Activated naive CD4-positive, alpha-beta T cell treated with anti-CD3 and anti-CD28 coated beads, Interleukin-2, amount 50 U/mL, for 72 hours (primary cell): ENCODE data around the gene PCDH9. TPM values are rescaled to one million over a fixed set of nuclear protein-coding genes. Genes with fewer than 3 reads are reported as not detected.

Experiments used
- ATAC-seq, 2 donors: fragments of 150-1000 bp; cut with Tn5 transposase; 2 replicates each; pipeline ENCODE4 v1.10.0; 2021; ENCODE audit warnings: mild to moderate bottlenecking in 2 of 2, moderate library complexity in 2 of 2
- DNase-seq, 2 donors: peaks; one replicate each; pipeline ENCODE4 v3.0.0; 2021 to 2022; ENCODE audit warnings: low spot score in 2 of 2
- H3K27ac Mint-ChIP-seq, 2 donors: one replicate each; pipeline ENCODE4 v1.8.0; 2022; ENCODE audit warnings: mild to moderate bottlenecking in 2 of 2, mixed read lengths in 2 of 2
- H3K36me3 Mint-ChIP-seq, 2 donors: one replicate each; pipeline ENCODE4 v1.8.0; 2022; ENCODE audit warnings: mixed read lengths in 2 of 2
- H3K9me3 Mint-ChIP-seq, 2 donors: one replicate each; pipeline ENCODE4 v1.8.0; 2022; ENCODE audit warnings: mixed read lengths in 2 of 2
- total RNA-seq, 2 donors: library from RNA; stranded (reverse); gene quantifications; one replicate each; pipeline ENCODE4 v1.2.3, GENCODE V29; 2022

PCDH9 gene
- total RNA-seq, 2 donors from 2014 or later, result 0.16 to 0.48 TPM

DNA sequence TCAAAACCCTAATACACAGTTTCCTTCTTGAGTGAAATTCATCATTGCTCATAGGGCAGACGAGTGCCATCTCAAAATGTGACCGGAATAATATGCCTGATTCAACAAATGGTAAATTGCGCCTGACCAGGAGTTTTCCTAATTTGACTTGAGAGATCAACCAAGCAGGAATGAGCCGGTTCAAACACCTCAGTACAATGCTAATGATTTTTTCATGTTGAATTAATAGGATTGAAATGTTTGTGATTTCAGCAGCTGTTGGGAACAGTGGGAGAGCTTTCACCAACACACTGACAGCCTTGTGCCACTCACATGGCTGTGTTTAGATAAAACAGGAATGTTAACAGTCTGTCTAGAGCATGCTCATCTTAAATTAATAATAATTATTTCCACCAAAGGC, 484.8 kb downstream of the PCDH9 start:
- Mint-ChIP-seq H3K27ac (no peak overlapping the region), H3K36me3 (peaks cover 5 to 6% of the 10 kb centered on the region in 2 donors), H3K9me3 (peaks cover 7 to 8% of the 10 kb centered on the region in 2 donors)
- DNase-seq (no peak), ATAC-seq (no peak)

DNA sequence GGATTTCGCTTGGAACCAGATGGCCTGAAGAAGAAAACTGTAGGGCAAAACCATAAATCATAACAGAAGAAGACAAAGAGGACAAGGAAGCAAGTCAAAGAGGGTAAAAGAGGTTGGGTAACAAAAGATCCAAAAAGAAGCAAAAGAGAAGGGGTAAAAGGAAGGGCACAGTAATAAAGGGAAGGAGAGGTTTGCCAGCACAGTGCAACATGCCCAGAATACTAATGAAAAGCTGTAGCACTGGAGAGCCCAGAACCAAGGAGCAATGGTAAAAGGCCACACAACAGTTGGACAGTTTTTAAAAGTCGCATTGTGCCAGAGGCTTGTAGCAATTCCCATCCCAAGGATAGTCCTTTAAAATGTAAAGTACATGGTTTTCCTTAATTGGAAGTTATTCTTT, 506.6 kb downstream of the PCDH9 start:
- no peak for ATAC-seq
- DNase-seq, result no peak
- Mint-ChIP-seq H3K27ac (no peak overlapping the region), H3K36me3 (no peaks in the 10 kb centered on the region), H3K9me3 (peaks cover 4 to 5% of the 10 kb centered on the region in 2 donors)

DNA sequence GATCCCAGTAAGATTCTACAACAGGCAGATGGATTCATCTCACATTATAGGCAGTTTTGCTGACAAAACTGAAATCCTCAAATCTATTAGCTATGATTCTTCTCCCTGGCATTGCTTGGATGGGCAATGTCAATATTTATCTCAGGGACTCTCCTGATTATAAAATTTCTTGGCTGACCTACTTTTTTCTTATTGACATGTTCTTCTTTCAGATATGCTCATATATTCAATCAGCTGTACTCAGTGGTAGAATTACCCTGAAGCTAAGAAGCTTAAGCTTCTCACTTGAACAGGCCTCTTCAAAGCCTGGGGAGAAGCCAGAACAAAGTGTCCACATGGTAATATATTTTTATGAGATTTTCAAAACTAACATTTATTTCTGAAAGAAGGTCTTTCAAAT, 513.6 kb downstream of the PCDH9 start:
- Mint-ChIP-seq H3K27ac (no peak overlapping the region), H3K9me3 (no peaks in the 10 kb centered on the region), H3K36me3 (no peaks in the 10 kb centered on the region)
- no peak for ATAC-seq
- DNase-seq, result no peak

DNA sequence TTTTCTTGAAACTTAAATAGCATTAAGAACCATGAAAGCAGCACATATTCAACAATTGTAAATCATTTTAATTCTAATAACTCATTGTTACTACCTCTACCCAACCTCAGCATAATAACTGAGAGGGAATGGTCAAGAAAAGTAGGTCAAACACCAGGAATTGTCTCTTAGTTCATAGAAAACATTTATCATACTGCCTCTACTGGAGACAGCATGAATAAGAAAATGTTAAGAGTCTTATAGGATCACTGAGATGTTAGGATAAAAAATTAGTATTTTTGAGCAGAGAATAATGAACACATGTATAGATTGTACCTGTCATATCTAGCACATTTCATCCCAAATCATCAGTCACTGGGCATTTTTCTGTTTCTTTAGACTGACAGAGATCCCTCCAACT, 515.3 kb downstream of the PCDH9 start:
- no peak for ATAC-seq
- no peak overlapping the region for H3K27ac Mint-ChIP-seq
- no peaks in the 10 kb centered on the region for H3K36me3 Mint-ChIP-seq
- no peak for DNase-seq
- no peaks in the 10 kb centered on the region for H3K9me3 Mint-ChIP-seq

DNA sequence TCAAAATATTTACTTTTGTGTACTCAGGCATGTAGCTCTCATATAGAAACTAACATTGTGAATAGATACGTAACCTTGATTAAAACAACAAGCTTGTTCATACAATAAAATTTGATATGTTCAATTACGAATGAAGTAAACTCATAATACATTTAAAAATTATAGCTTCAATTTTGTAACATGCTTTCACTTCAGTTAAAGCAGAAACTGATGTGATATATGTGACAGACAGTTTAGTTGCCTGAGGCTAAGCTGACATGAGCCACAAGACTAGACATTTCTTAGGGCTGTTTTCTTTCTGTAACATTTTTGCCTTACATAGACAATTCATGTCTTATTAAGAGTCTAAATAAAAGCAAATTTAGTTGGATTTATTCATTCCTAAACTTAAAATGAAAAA, 526.0 kb downstream of the PCDH9 start:
- H3K36me3 Mint-ChIP-seq, result no peaks in the 10 kb centered on the region
- ATAC-seq (no peak), DNase-seq (no peak)
- no peaks in the 10 kb centered on the region for H3K9me3 Mint-ChIP-seq
- H3K27ac Mint-ChIP-seq, result no peak overlapping the region

DNA sequence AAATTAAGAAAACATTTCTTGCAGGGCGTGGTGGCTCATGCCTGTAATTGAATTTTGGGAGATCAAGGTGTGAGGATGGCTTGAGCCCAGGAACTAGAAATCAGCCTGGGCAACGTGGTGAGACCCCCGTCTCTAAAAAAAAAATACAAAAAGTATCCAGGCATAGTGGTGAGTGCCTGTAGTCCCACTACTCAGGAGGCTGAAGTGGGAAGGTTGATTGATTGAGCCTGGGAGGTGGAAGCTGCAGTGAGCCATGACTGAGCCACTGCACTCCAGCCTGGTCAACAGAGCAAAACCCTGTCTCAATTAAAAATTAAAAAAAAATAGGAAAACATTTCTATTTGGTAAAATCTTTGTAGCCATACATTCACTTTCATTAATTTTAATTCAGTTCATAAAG, 526.5 kb downstream of the PCDH9 start:
- ATAC-seq, result no peak
- Mint-ChIP-seq H3K36me3 (no peaks in the 10 kb centered on the region), H3K9me3 (no peaks in the 10 kb centered on the region), H3K27ac (no peak overlapping the region)
- DNase-seq, result no peak

DNA sequence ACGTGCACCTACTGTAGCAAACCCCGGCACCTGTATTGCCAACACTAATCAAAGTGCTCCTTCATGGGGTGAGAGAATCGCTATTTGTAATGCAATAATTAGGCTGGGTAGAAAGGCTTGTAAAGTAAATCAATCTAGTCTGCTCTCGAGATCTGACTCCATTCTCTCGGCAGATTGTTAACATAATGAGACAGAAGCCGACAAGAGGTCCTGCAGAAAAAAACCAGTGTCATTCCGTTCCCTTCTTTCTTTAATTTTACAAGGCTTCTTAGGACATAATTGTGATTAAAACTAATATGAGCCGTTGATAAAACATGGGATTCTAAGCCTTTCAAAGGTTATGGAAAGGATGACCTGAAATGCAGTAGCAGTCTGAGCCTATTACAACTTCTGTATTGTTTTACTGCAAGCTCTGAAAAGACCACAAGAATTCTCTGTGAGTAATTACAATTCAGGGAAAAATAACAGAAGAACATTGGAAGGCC, 530.0 kb downstream of the PCDH9 start:
- Mint-ChIP-seq H3K36me3 (no peaks in the 10 kb centered on the region), H3K27ac (no peak overlapping the region), H3K9me3 (no peaks in the 10 kb centered on the region)
- DNase-seq (no peak), ATAC-seq (no peak)

DNA sequence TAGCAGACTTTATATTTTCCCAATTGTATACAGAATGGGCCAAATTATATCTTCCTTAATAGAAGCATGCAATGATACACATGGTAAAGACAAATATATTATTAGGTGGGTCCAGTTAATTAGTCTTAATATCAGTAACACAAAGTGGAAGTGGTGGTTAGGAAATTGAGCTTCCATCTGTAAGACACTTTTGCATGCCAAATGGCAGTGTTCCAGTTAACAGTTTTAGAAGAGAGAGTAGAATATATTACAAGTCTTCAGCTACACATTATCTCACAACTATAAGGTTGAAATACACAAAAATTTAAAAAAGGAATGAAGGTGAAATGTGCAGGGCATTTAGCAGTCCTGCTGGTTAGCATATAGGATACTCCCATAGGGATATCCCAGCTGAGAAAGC, 536.5 kb downstream of the PCDH9 start:
- no peak for DNase-seq
- Mint-ChIP-seq H3K27ac (no peak overlapping the region), H3K36me3 (no peaks in the 10 kb centered on the region), H3K9me3 (no peaks in the 10 kb centered on the region)
- no peak for ATAC-seq

DNA sequence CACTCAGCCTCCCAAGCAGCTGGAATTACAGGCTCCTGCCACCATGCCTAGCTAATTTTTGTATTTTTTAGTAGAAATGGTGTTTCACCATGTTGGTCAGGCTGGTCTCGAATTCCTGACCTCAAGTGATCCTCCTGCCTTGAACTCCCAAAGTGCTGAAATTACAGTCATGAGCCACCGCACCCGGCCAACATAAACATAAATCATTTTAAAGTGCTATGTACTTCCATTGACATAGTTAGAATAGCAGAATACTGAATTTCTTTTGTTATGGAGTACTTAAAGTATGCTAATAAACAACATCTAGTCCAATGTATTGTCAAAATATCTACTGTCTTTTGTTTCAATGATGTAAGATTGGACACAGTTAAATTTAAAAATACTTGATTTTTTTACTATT, 539.0 kb downstream of the PCDH9 start:
- peaks cover 0 to 6% of the 10 kb centered on the region in 2 donors for H3K9me3 Mint-ChIP-seq
- H3K36me3 Mint-ChIP-seq, result no peaks in the 10 kb centered on the region
- H3K27ac Mint-ChIP-seq, result no peak overlapping the region
- DNase-seq (no peak), ATAC-seq (no peak)

DNA sequence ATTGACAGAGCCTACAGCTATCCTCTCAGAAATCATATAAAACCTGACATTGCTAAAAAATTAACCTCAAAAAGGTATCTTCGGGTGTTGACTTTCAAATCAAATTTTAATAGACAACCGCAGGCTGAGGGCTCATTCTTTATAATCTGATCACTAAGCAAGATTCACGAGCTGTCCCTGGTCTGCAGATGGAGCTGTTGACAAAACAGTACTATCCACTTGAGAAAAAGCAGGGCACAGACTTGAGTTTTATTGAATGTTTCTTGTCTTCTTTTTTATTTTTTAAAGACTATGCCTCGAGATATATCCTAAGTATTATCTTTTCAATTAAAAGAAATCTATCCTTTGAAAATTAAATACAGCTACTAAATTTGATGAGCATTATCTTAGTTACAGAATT, 540.5 kb downstream of the PCDH9 start:
- Mint-ChIP-seq H3K27ac (no peak overlapping the region), H3K9me3 (peaks cover 3 to 14% of the 10 kb centered on the region in 2 donors), H3K36me3 (peaks cover 2 to 3% of the 10 kb centered on the region in 2 donors)
- ATAC-seq (no peak), DNase-seq (no peak)

DNA sequence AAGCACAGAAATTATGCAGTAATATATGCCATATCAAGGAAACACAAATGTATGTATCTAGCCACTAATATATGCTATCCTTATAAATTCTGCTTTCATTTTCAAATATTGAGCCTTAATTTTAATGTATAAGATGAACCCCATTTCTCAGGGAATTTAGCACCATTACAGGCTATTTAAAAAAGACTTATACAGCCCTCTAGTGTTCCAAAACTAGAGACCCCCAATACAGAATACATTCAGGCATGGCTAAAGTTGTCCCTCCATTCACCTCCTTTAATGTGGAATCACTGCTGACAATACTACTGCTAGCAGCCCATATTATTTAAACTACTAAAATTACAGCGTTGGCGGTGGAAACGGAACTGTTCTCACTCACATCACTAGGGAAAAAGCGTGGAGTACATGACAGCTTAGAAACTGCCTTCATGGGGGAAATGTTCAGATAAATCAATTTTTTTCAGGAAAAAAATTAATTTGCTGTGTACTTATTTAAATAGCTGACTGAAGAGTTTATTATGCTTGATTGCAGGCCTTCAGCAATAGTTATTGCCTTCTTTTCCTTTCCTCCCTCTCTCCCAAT, 541.0 kb downstream of the PCDH9 start:
- Mint-ChIP-seq H3K9me3 (peaks cover 6 to 19% of the 10 kb centered on the region in 2 donors), H3K36me3 (peaks cover 5% of the 10 kb centered on the region in 2 donors), H3K27ac (no peak overlapping the region)
- ATAC-seq, result no peak
- no peak for DNase-seq

DNA sequence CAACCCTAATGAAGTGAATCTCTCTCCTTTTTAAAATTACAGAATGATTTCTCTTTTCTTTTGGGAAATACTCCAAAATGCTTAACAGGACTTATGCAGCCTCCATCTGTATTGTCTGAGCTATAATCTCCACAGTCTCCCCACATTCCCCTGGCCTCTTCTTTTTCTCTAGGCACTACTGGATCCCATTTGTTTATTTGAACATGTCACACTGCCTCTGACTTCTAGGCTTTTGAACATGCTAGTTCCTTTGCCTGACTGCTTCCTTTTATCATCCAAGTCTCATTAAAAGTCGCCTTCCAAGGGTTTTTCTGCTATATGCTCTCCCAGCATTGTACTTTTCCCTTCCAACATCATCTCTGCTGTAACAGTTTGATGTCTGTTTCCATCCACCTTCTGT, 548.7 kb downstream of the PCDH9 start:
- no peak for ATAC-seq
- no peak overlapping the region for H3K27ac Mint-ChIP-seq
- H3K36me3 Mint-ChIP-seq, result peaks cover 5% of the 10 kb centered on the region in 2 donors
- H3K9me3 Mint-ChIP-seq, result peaks cover 6 to 22% of the 10 kb centered on the region in 2 donors
- no peak for DNase-seq

DNA sequence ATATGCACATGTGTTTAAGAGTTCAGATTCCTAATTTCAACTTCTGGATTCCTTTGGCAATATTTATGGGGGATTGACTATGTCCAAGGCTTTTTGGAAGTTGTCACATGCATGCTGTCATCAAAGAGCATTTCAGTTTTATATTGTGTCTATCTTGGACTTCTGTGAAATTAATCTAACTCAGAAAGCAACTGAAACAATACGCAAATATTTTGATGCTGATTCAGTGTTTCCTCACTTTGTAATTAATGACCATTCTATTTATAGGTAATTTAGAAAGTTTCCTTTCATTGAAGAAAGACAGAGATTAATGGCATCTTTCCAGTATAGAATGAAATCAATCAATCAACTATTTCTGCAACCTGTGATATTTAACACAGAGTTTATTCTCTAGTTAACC, 550.1 kb downstream of the PCDH9 start:
- Mint-ChIP-seq H3K27ac (no peak overlapping the region), H3K9me3 (peaks cover 6 to 15% of the 10 kb centered on the region in 2 donors), H3K36me3 (peaks cover 5% of the 10 kb centered on the region in 2 donors)
- no peak for DNase-seq
- no peak for ATAC-seq

DNA sequence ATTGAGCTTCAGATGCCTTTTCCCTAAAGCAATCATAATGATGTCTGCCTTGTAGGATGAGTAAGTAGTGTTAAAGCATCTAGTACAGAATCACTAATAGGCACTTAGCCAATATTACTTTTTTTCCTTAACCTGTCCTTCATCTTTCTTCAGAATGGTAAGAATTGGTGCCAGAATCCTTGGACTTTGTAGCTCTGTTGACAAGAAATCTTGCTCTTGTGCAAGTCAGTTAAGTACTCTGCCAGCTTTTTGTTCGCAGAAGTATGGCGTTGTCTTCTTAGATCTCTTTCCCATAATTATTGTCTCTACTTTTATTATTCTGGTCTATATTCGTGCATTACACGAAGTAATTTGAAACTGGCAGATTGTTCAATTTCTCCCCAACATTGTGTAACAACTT, 554.5 kb downstream of the PCDH9 start:
- peaks cover 4 to 10% of the 10 kb centered on the region in 2 donors for H3K9me3 Mint-ChIP-seq
- DNase-seq (no peak), ATAC-seq (no peak)
- H3K27ac Mint-ChIP-seq, result no peak overlapping the region
- no peaks in the 10 kb centered on the region for H3K36me3 Mint-ChIP-seq

DNA sequence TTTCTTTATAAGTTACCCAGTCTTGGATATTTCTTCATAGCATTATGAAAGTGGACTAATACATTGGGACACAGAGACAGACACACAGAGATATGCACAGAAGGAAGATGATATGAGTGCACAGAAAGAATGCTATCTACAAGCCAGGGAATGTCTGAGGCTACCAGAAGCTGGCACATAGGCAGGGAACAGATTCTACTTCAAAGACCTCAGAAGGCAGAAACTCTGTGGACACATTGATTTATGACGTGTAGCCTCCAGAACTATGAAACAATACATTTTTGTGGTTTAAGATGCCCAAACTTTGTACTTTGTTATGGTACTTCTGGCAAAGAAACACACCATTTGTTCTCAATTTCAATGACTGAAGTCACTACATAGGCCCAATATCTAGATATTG, 556.7 kb downstream of the PCDH9 start:
- DNase-seq (no peak), ATAC-seq (no peak)
- no peaks in the 10 kb centered on the region for H3K36me3 Mint-ChIP-seq
- H3K9me3 Mint-ChIP-seq, result peaks cover 4 to 14% of the 10 kb centered on the region in 2 donors
- H3K27ac Mint-ChIP-seq, result no peak overlapping the region

DNA sequence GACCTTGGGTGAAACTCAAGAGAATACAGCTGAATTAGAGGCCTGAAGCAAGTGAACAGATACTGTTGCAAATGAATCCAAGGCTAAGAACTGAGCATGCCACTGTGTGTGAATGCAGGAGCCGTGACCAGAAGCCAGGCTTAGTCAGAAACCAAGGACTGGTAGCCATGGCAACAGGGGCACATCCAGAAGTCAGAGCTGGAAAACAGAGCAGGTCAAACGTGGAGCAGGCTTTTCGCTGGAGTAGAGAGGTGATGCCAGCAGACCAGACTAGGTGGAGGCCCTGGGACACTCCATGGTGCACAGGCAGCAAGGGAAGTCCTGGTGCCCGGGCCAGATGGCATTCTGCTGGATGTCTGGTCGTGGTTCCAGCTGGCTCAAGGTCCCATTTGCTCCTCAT, 564.1 kb downstream of the PCDH9 start:
- peaks cover 0 to 5% of the 10 kb centered on the region in 2 donors for H3K9me3 Mint-ChIP-seq
- no peak for DNase-seq
- no peaks in the 10 kb centered on the region for H3K36me3 Mint-ChIP-seq
- no peak for ATAC-seq
- H3K27ac Mint-ChIP-seq, result no peak overlapping the region

DNA sequence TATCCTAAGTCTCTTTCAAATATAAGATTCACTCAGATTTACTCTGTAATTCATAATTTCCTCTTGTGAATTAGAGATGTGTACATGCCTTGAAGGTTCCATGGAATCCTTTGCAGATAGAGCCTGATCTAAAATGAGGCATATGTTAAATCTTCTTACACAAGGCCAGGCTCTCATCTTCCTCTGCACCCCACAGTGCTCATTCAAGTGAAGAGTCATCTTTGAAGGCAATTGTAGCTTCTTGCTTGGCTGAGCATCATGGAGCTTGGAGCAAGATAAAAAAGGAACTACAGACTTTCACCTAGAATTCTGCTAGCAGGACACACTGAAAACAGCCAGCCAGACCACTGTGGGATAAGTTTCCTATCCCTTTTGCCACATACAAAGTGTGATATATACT, 566.4 kb downstream of the PCDH9 start:
- Mint-ChIP-seq H3K9me3 (peaks cover 4 to 6% of the 10 kb centered on the region in 2 donors), H3K36me3 (no peaks in the 10 kb centered on the region), H3K27ac (no peak overlapping the region)
- DNase-seq, result no peak
- no peak for ATAC-seq

DNA sequence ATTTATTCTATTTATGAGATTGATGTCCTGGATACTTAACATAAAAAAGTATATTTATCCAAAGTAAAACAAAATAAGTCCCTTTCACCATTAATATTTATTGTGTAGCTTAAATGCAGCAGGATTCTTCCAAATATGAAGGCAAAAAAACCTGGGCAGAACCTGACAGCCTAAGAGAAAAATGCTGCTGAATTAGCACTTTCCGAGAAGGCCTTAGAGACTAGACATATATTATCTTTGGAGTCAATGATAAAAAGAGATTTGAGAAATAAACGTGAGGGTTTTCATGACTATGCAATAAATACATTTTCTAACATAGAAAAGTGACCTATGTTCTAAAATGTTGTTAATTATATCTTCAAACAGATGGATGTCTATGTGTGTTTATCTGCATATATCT, 566.9 kb downstream of the PCDH9 start:
- Mint-ChIP-seq H3K36me3 (no peaks in the 10 kb centered on the region), H3K9me3 (peaks cover 4 to 6% of the 10 kb centered on the region in 2 donors), H3K27ac (no peak overlapping the region)
- ATAC-seq (no peak), DNase-seq (no peak)

DNA sequence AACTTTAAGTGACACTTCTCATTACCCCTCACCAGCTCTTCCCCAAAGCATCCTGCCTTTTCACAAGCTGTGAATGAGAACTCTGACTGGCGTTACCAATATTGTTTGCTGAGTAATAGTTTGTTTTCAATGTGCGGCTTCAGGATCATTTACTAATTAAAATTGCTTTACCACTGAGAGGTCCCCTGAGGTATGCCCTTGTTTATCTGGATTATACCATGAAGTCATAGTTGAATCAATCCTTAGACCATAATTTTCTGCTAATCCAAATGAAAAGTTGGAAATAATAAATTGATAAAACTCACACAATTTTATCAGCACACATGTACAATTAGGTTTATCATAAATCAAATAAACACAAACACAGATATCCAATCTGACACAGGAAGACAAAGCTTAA, 568.8 kb downstream of the PCDH9 start:
- Mint-ChIP-seq H3K9me3 (peaks cover 4 to 6% of the 10 kb centered on the region in 2 donors), H3K36me3 (no peaks in the 10 kb centered on the region), H3K27ac (no peak overlapping the region)
- ATAC-seq (no peak), DNase-seq (no peak)
